ENCODE results near the gene THRA. TPM values are rescaled to one million over a fixed set of nuclear protein-coding genes. Genes with fewer than 3 reads are reported as not detected.
"Not testable (repeated sequence)": the region's sequence is repeated elsewhere in the genome, so short reads cannot be mapped to it uniquely, and the experiment has no call there.

Gene THRA
- total and polyA plus RNA-seq, 5 experiments from 2014 or later: 11.3 to 54.2 (median 23.3) TPM

DNA sequence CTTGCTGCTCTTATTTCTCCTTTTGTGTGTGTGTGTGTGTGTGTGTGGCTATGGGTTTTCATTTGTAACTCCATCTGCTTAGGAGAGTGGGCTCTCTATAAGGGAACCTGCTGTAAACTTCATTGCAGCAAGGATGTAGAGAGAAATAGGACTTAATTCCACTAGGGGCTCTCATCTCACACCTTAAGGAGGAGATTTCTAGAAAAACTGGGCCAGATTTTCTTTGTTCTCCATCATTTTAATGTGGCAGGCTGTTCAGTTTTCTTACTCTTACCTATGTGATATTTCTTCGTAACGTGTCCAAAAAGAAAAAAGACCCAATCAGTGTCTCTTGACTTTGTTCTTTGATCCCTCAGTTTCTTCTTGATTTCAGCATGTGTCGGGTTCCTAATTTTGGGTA is 73.1 kb downstream of the THRA start:
- Mint-ChIP-seq H3K4me1 (peaks cover 15 to 38% (median 31%) of the 10 kb centered on the region in 4 donors), H3K9me3 (peaks cover 0 to 4% (median 0%) of the 10 kb centered on the region in 9 donors), H3K27me3 (peaks cover 0 to 1% (median 0%) of the 10 kb centered on the region in 5 donors), H3K27ac (peak overlapping the region in 9 of 10 donors; percentile 30 to 86 (median 70)), H3K4me3 (no peak overlapping the region), H3K36me3 (peaks cover 0 to 69% (median 14%) of the 10 kb centered on the region in 3 donors)
- no peak for ATAC-seq
- DNase-seq: no peak
- POLR2A ChIA-PET: interaction anchor here (1.7 to 6.3 kb wide), 3 partner anchors 12 to 23 kb away, joined by 3 to 98 read pairs (median 31); partner anchors contain the start of gene MSL1

DNA sequence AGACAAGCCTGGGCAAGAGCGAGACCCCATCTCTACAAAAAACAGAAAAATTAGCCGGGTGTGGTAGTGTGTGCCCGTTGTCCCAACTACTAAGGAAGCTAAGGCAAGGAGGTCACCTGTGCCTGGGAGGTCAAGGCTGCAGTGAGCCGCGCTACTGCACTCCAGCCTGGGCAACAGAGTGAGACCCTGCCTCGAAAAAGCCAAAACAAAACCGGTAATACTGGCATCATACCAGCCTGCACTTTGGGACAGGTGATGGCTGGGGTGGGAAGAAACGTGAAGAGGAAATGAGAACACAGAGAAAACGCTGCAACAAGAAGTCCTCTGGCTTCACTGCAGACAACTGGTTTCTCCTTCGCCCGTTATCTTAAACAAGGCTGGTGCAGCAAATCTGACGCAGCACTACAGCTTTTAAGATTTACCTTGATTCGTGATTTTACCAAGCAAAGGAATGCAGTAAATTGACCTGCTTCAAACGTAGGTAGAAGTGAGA is 76.8 kb downstream of the THRA start:
- ATAC-seq (peak in 1 of 2 donors; percentile 26), DNase-seq (peak in 1 of 10 donors; percentile 11)
- Mint-ChIP-seq H3K36me3 (peaks cover 0 to 54% (median 14%) of the 10 kb centered on the region in 3 donors), H3K4me3 (peak overlapping the region; percentile 86 to 98 (median 95)), H3K4me1 (peaks cover 14 to 51% (median 41%) of the 10 kb centered on the region in 4 donors), H3K9me3 (peaks cover 0 to 4% (median 0%) of the 10 kb centered on the region in 9 donors), H3K27me3 (peaks cover 0 to 1% (median 0%) of the 10 kb centered on the region in 5 donors), H3K27ac (peak overlapping the region; percentile 95 to 100 (median 99))
- POLR2A ChIA-PET: interaction anchor here (0.6 to 6.3 kb wide), 22 partner anchors 10 to 1549 kb away, joined by 3 to 98 read pairs (median 6); partner anchors contain the start of genes EIF1, MED24, MSL1 and NR1D1

DNA sequence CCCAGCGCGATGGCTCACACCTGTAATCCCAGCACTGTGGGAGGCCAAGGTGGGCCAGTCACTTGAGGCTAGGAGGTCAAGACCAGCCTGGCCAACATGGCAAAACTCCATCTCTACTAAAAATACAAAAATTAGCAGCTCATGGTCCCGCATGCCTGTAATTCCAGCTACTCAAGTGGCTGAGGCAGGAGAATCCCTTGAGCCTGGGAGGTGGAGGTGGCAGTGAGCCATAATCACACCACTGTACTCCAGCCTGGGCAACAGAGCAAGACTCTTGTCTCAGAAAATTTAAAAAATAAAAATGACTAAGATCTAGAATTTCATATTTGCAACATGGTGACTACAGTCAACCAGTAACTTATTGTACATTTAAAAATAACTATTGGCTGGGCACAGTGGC is 80.4 kb downstream of the THRA start:
- Mint-ChIP-seq H3K4me1 (peaks cover 19 to 57% (median 54%) of the 10 kb centered on the region in 4 donors), H3K27ac (peak overlapping the region in 2 of 10 donors; percentile 15 to 37), H3K36me3 (peaks cover 0 to 51% (median 12%) of the 10 kb centered on the region in 3 donors), H3K4me3 (peak overlapping the region in 1 of 10 donors; percentile 29)
- not testable (repeated sequence) for ATAC-seq, H3K27me3 Mint-ChIP-seq, H3K9me3 Mint-ChIP-seq, DNase-seq
- POLR2A ChIA-PET: interaction anchor here (2.3 kb wide), 1 partner anchor 20 kb away, joined by 7 read pairs; the partner anchor contains the start of gene MSL1

Small RNAs within 50 kb of the gene (microRNA-seq; reads per million reads assigned to microRNA genes)
- gene MIR6884 (ENCODE audit: borderline microRNAs expressed): not detected

Other genes starting within 250 kb of the THRA start
- 100 to 1,000 TPM; 111 to 118 TPM for gene IKZF3, start 198.7 kb upstream of the THRA start, total RNA-seq
- 10 to 100 TPM; 18.8 to 59.2 (median 21.5) TPM for gene IKZF3, start 198.7 kb upstream of the THRA start, polyA plus RNA-seq
- gene ZPBP2, start 194.8 kb upstream of the THRA start, total RNA-seq: under 1 TPM; 0.38 to 0.49 TPM
- gene ZPBP2, start 194.8 kb upstream of the THRA start, polyA plus RNA-seq: not detected
- 10 to 100 TPM; 82.2 to 83.3 TPM for gene GSDMB, start 144.3 kb upstream of the THRA start, total RNA-seq
- 1 to 10 TPM in 1 of 3 donors, under 1 TPM in 2; 0.55 to 1.2 (median 0.58) TPM for gene GSDMB, start 144.3 kb upstream of the THRA start, polyA plus RNA-seq
- 100 to 1,000 TPM; 178 to 192 TPM for gene ORMDL3, start 135.4 kb upstream of the THRA start, total RNA-seq
- gene ORMDL3, start 135.4 kb upstream of the THRA start, polyA plus RNA-seq: 100 to 1,000 TPM; 100 to 335 (median 249) TPM
- under 1 TPM in 1 of 2 experiments, not detected in 1; 0.44 TPM for gene LRRC3C, start 135.2 kb upstream of the THRA start, total RNA-seq
- not detected for gene LRRC3C, start 135.2 kb upstream of the THRA start, polyA plus RNA-seq
- not detected for gene GSDMA, start 100.0 kb upstream of the THRA start, total RNA-seq
- under 1 TPM; 0.16 to 0.65 (median 0.50) TPM for gene GSDMA, start 100.0 kb upstream of the THRA start, polyA plus RNA-seq
- 10 to 100 TPM; 77.1 to 87.9 TPM for gene PSMD3, start 82.2 kb upstream of the THRA start, total RNA-seq
- gene PSMD3, start 82.2 kb upstream of the THRA start, polyA plus RNA-seq: 10 to 100 TPM; 45.4 to 55.9 (median 51.5) TPM
- gene CSF3, start 47.5 kb upstream of the THRA start, total RNA-seq: not detected
- not detected for gene CSF3, start 47.5 kb upstream of the THRA start, polyA plus RNA-seq
- 100 to 1,000 TPM; 104 TPM for gene MED24, start 8.6 kb upstream of the THRA start, total RNA-seq
- gene MED24, start 8.6 kb upstream of the THRA start, polyA plus RNA-seq: 10 to 100 TPM; 37.3 to 67.7 (median 42.1) TPM
- 10 to 100 TPM; 18.2 to 19.2 TPM for gene NR1D1, start 37.6 kb downstream of the THRA start, total RNA-seq
- 1 to 10 TPM; 3.9 to 9.9 (median 6.4) TPM for gene NR1D1, start 37.6 kb downstream of the THRA start, polyA plus RNA-seq
- 100 to 1,000 TPM; 132 to 135 TPM for gene MSL1, start 59.0 kb downstream of the THRA start, total RNA-seq
- 10 to 100 TPM in 1 of 3 donors, 1 to 10 TPM in 2; 6.8 to 12.8 (median 9.2) TPM for gene MSL1, start 59.0 kb downstream of the THRA start, polyA plus RNA-seq
- 100 to 1,000 TPM; 153 to 162 TPM for gene CASC3, start 77.6 kb downstream of the THRA start, total RNA-seq
- gene CASC3, start 77.6 kb downstream of the THRA start, polyA plus RNA-seq: 10 to 100 TPM; 33.5 to 46.9 (median 40.6) TPM
- 1 to 10 TPM; 5.9 to 6.4 TPM for gene RAPGEFL1, start 114.5 kb downstream of the THRA start, total RNA-seq
- gene RAPGEFL1, start 114.5 kb downstream of the THRA start, polyA plus RNA-seq: under 1 TPM in 2 of 3 donors, not detected in 1; 0.12 to 0.65 TPM
- 10 to 100 TPM; 29.0 to 32.7 TPM for gene WIPF2, start 156.3 kb downstream of the THRA start, total RNA-seq
- gene WIPF2, start 156.3 kb downstream of the THRA start, polyA plus RNA-seq: 1 to 10 TPM; 6.4 to 7.5 (median 7.5) TPM
- gene CDC6, start 224.9 kb downstream of the THRA start, total RNA-seq: 1 to 10 TPM; 1.5 to 1.6 TPM
- gene CDC6, start 224.9 kb downstream of the THRA start, polyA plus RNA-seq: under 1 TPM in 1 of 3 donors, not detected in 2; 0.08 TPM
- 10 to 100 TPM; 39.2 to 39.9 TPM for gene RARA, start 246.2 kb downstream of the THRA start, total RNA-seq
- gene RARA, start 246.2 kb downstream of the THRA start, polyA plus RNA-seq: 10 to 100 TPM in 1 of 3 donors, 1 to 10 TPM in 2; 7.2 to 12.4 (median 9.0) TPM